ENCODE measurements around the gene RASGRF2. TPM values are rescaled to one million over a fixed set of nuclear protein-coding genes. Genes with fewer than 3 reads are reported as not detected.

Gene RASGRF2
- total and polyA plus RNA-seq, 2 of the 13 experiments (the other 11 are each of a cell fraction or from before 2014, with no cell fraction given), result 23.6 to 29.0 TPM

GRCh38 chr5:81044868-81045267 is 84.7 kb downstream of the RASGRF2 start (continued):
- no peak for TF ChIP-seq USF2 (IDR thresholded peaks at IDR 0.05; ENCODE audit: low read depth, low read length)
- TF ChIP-seq USF2 (CRISPR knock-in tag; IDR thresholded peaks at IDR 0.05; ENCODE audit: borderline replicate concordance), result no peak
- no peak for TF ChIP-seq ZNF75D (CRISPR knock-in tag; IDR thresholded peaks at IDR 0.05; ENCODE audit: borderline replicate concordance)
- peak; percentile 55; the same call in 1 of the 2 replicates for TF ChIP-seq ZNF232 (CRISPR knock-in tag; IDR thresholded peaks at IDR 0.05; ENCODE audit: borderline replicate concordance)
- no peak for TF ChIP-seq NFKB2 (CRISPR knock-in tag; IDR thresholded peaks at IDR 0.05; ENCODE audit: borderline replicate concordance)
- TF ChIP-seq MLXIP (CRISPR knock-in tag; IDR thresholded peaks at IDR 0.05; ENCODE audit: borderline replicate concordance), result no peak; the same call in 1 of the 2 replicates
- TF ChIP-seq ZNF788 (CRISPR knock-in tag; IDR thresholded peaks at IDR 0.05; ENCODE audit: borderline replicate concordance), result no peak
- no peak for TF ChIP-seq GRHL1 (CRISPR knock-in tag; conservative IDR thresholded peaks at IDR 0.05)
- no peak for TF ChIP-seq FOXK1 (CRISPR knock-in tag; IDR thresholded peaks at IDR 0.05; ENCODE audit: borderline replicate concordance, low read depth)
- TF ChIP-seq ISX (CRISPR knock-in tag; conservative IDR thresholded peaks at IDR 0.05), result 0 out of 2 replicates have a peak, but pooled peaks have one; percentile 41
- no peak for TF ChIP-seq ZNF430 (CRISPR knock-in tag; IDR thresholded peaks at IDR 0.05)
- TF ChIP-seq KDM1A (CRISPR knock-in tag; IDR thresholded peaks at IDR 0.05), result no peak
- TF ChIP-seq ZNF777 (CRISPR knock-in tag; IDR thresholded peaks at IDR 0.05), result no peak
- no peak for TF ChIP-seq CENPBD1 (CRISPR knock-in tag; IDR thresholded peaks at IDR 0.05; ENCODE audit: borderline replicate concordance, low read depth)
- TF ChIP-seq ZC3H4 (CRISPR knock-in tag; IDR thresholded peaks at IDR 0.05; ENCODE audit: borderline replicate concordance), result no peak
- no peak for TF ChIP-seq ZFP36 (IDR thresholded peaks at IDR 0.05; ENCODE audit: borderline replicate concordance, low read depth, low read length, partially characterized antibody)
- TF ChIP-seq ZNF496 (CRISPR knock-in tag; IDR thresholded peaks at IDR 0.05; ENCODE audit: insufficient replicate concordance), result no peak
- TF ChIP-seq RAD21 (CRISPR knock-in tag; IDR thresholded peaks at IDR 0.05), result no peak
- TF ChIP-seq HMGXB4 (CRISPR knock-in tag; IDR thresholded peaks at IDR 0.05; ENCODE audit: borderline replicate concordance in 1 of 2, low read depth in 1 of 2), result no peak

All from HepG2 (cell line).